GM19023 (cell line): ENCODE measurements around the gene GAS2L1.

Experiments used
- ATAC-seq: cut with Tn5 transposase; IDR thresholded peaks from one replicate; pipeline ENCODE4 v1.9.1; 2021; ENCODE audit warnings: mild to moderate bottlenecking, moderate library complexity; ENCODE audit not compliant: unreplicated experiment

Gene GAS2L1

GRCh38 chr22:29308791-29309262, 2.4 kb downstream of the GAS2L1 start:
- ATAC-seq: no peak

- ATAC-seq: no peak
Observed at GRCh38 chr22:29309332-29310064, 3.0 kb downstream of the GAS2L1 start.

GRCh38 chr22:29310065-29310862, 3.8 kb downstream of the GAS2L1 start:
- ATAC-seq: no peak

- ATAC-seq: peak; percentile 56
Observed at GRCh38 chr22:29310863-29311339, 4.5 kb downstream of the GAS2L1 start.

- no peak for ATAC-seq
Observed at GRCh38 chr22:29311464-29312217, 5.2 kb downstream of the GAS2L1 start.

GRCh38 chr22:29312218-29313125, 6.0 kb downstream of the GAS2L1 start:
- ATAC-seq: no peak

GRCh38 chr22:29313126-29313575, 6.7 kb downstream of the GAS2L1 start:
- ATAC-seq: no peak

GRCh38 chr22:29313576-29314466, 7.4 kb downstream of the GAS2L1 start:
- ATAC-seq: no peak

GRCh38 chr22:29314537-29315285, 8.3 kb downstream of the GAS2L1 start:
- no peak for ATAC-seq

- no peak for ATAC-seq
Observed at GRCh38 chr22:29315286-29316140, 9.1 kb downstream of the GAS2L1 start, which contains the start of gene RASL10A. Gene RASL10A, minus strand, starts transcription at chr22:29315697. Its CDS starts 451 bp downstream, at chr22:29315246.

- no peak for ATAC-seq
Observed at GRCh38 chr22:29316141-29316828, 9.8 kb downstream of the GAS2L1 start.

- ATAC-seq: no peak
Observed at GRCh38 chr22:29317827-29318454, 11.5 kb downstream of the GAS2L1 start.

- no peak for ATAC-seq
Observed at GRCh38 chr22:29319072-29319471, 12.6 kb downstream of the GAS2L1 start.

GRCh38 chr22:29320546-29320945, 14.1 kb downstream of the GAS2L1 start:
- no peak for ATAC-seq

GRCh38 chr22:29323641-29324040, 17.2 kb downstream of the GAS2L1 start:
- no peak for ATAC-seq

GRCh38 chr22:29325356-29325755, 18.9 kb downstream of the GAS2L1 start:
- ATAC-seq: no peak
